Cardiac fibroblast (primary cell): ENCODE results near the gene TMEM43.

ENCODE experiments used
- DNase-seq, 2 donors: peaks; one replicate each; pipeline versions ENCODE4 v3.0.0 to v3.0.0-alpha.2; 2010; ENCODE audit warnings: low read depth in 2 of 2
- H3K4me3 ChIP-seq, 2 donors: replicated peaks in 1 of 2; 1 replicate in 1 of 2; 2 replicates in 1 of 2; pipeline ENCODE4 v1.5.1; 2011; ENCODE audit warnings: low read depth in 2 of 2, low read length in 2 of 2, mild to moderate bottlenecking in 2 of 2, moderate library complexity in 1 of 2
- TF ChIP-seq, protein P1 (sequence below): IDR thresholded peaks from one replicate; pipeline ENCODE4 v1.5.1; 2011; ENCODE audit warnings: low read depth, mild to moderate bottlenecking, low read length, inconsistent platforms

Gene TMEM43

DNA sequence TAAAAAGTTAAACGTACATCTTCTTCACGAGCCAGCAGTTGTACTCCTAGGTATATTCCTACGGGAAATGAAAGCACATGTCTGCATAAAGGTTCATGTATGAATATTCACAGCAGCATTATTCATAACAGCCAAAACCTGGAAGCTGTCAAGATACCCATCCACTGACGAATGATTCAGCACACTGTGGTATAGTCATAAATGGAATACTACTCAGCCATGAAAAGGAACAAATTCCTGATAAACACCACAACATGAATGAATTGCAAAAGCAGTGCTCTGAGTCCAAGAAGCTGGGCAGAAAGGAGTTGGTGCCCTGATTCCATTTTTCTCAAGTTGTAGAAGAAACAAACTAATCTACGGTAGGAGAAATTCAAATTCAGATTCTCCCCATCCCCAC is 3.9 kb downstream of the TMEM43 start:
- no peak for DNase-seq
- TF ChIP-seq, protein P1, sequence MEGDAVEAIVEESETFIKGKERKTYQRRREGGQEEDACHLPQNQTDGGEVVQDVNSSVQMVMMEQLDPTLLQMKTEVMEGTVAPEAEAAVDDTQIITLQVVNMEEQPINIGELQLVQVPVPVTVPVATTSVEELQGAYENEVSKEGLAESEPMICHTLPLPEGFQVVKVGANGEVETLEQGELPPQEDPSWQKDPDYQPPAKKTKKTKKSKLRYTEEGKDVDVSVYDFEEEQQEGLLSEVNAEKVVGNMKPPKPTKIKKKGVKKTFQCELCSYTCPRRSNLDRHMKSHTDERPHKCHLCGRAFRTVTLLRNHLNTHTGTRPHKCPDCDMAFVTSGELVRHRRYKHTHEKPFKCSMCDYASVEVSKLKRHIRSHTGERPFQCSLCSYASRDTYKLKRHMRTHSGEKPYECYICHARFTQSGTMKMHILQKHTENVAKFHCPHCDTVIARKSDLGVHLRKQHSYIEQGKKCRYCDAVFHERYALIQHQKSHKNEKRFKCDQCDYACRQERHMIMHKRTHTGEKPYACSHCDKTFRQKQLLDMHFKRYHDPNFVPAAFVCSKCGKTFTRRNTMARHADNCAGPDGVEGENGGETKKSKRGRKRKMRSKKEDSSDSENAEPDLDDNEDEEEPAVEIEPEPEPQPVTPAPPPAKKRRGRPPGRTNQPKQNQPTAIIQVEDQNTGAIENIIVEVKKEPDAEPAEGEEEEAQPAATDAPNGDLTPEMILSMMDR: no peak
- H3K4me3 ChIP-seq: no peak overlapping the region

DNA sequence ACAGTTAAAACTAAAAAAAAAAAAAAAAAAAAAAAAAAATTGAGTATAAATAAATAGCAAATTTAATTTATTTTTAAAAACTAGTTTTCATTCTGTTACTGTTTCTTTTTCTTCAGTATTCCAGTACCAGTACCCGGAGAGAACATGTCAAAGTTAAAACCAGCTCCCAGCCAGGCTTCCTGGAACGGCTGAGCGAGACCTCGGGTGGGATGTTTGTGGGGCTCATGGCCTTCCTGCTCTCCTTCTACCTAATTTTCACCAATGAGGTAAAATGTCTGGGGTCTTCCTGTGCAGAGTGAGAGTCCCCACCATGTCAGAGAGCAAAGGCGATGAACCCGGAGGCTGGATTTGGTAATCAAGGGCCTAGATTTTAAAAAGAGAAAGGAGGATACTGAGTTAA is 4.4 kb downstream of the TMEM43 start:
- DNase-seq: no peak

DNA sequence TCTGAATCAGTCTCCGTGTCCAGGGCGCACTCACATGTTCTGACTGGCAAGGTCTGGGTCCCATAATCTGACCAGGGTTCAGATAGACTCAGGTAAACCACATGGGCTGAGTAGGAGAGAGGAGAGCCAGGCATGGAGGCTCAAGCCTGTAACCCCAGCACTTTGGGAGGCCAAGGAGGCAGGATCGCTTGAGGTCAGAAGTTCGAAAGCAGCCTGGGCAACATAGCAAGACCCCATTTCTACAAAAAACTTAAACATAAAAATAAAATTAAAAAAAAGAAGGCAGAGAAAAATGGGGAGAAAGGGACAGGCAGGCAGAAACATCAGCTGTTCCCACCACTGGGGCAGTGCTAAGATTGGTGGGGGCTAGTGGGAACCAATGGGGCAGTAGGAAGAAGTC is 5.4 kb downstream of the TMEM43 start:
- no peak for DNase-seq
- TF ChIP-seq, protein P1: no peak
- no peak overlapping the region for H3K4me3 ChIP-seq

More for the DNA sequence above, 4.4 kb downstream of the TMEM43 start:
- TF ChIP-seq, protein P1: no peak
- no peak overlapping the region for H3K4me3 ChIP-seq

DNA sequence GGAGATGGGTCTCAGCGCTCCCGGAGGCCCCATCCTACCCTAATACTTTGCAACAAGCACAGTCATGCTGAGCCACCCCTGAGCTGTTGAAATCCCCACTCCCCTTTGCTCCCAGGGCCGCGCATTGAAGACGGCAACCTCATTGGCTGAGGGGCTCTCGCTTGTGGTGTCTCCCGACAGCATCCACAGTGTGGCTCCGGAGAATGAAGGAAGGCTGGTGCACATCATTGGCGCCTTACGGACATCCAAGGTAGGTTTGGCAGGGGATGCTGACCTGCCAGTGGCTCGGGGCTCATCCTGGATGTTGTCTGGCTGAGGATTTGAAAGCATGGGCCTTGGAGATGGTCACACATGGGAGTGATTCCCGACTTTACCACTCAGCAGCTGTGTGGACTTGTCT is 5.9 kb downstream of the TMEM43 start:
- DNase-seq: no peak
- TF ChIP-seq, protein P1: no peak
- no peak overlapping the region for H3K4me3 ChIP-seq

DNA sequence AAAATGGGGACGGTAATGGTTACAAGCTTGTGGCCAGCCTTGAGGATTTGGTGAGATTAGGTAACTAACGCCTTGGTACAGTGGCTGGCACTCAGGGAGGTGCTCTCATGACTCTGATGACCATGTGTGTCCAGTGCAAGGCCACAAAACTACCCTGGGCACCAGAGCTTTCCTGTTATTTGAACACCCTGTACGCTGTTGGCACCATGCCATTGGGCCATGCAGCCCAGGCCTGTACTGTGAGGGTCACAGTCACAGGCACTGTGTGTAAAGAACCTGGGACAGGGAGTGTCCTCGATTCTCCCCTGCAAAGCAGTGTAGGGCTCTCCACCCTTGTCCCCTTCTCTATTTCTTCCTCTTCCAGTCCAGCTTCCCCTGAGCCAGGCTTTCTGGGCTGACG is 6.3 kb downstream of the TMEM43 start:
- TF ChIP-seq, protein P1: no peak
- H3K4me3 ChIP-seq: no peak overlapping the region
- no peak for DNase-seq

DNA sequence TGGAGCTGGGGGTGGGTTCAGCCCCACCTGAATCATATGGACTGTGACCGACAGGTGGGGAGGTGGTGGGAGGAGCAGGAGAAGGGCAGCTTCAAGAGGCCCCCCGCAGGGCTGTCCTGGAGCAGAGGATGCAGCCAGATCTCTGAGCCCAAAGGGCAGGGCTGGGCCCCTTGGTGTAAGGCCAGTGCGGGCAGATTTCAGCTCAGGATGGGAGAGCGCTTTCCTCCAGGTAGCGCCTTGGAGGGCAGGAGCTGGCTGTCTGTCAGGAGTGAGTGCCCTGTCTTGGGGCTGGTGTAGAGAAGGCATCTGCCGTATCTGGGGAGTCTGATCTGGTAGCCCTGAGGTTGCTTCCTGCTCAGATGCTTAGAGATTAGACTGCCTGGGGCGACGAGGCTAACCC is 7.3 kb downstream of the TMEM43 start:
- TF ChIP-seq, protein P1: no peak
- H3K4me3 ChIP-seq: no peak overlapping the region
- no peak for DNase-seq

DNA sequence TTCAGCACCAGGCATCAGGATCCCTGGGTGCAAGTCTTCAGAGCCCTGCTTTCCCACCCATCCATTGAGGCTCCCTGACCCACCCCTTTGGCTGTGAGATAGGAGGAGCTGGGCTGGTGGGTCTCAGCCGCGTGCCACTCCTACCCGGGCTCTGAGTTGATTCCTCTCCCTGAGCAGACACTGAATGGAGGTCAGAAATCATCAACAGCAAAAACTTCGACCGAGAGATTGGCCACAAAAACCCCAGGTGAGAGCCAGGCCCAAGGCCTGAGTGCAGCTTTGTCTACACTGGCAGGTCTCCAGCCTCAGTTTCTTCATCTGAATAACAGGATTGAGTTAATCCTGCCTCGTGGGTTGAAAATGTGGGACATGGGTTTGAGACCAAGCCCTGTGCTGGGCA is 7.8 kb downstream of the TMEM43 start:
- no peak overlapping the region for H3K4me3 ChIP-seq
- TF ChIP-seq, protein P1: no peak
- no peak for DNase-seq
